Right lobe of liver (tissue), 6 donors: ENCODE measurements around the gene SLC6A11. TPM values are rescaled to one million over a fixed set of nuclear protein-coding genes. Genes with fewer than 3 reads are reported as not detected.

Source experiments
- ATAC-seq, 4 donors: fragments of 200-7000 bp; cut with Tn5 transposase; one replicate each; pipeline ENCODE4 v1.9.1; 2020; ENCODE audit warnings: mild to moderate bottlenecking in 4 of 4, moderate library complexity in 4 of 4
- DNase-seq, 3 donors: peaks; one replicate each; pipeline ENCODE4 v3.0.0-alpha.2; 2020
- H3K27ac ChIP-seq, 3 donors: fragments of 200-600 bp; one replicate each; pipeline ENCODE4 v1.8.0; 2022
- H3K27me3 ChIP-seq, 2 donors: fragments of 200-600 bp; one replicate each; pipeline ENCODE4 v1.8.0; 2022
- H3K36me3 ChIP-seq, 4 donors: fragments of 200-600 bp; sonication (generic) in 1 of 4; one replicate each; pipeline versions ENCODE4 v1.5.1 to v1.8.0; 2017 to 2022; ENCODE audit warnings: control low read depth in 1 of 4
- H3K4me1 ChIP-seq, 4 donors: fragments of 200-600 bp; sonication (generic) in 1 of 4; one replicate each; pipeline versions ENCODE4 v1.5.1 to v1.8.0; 2017 to 2022; ENCODE audit warnings: control low read depth in 1 of 4
- H3K4me3 ChIP-seq, 3 donors: fragments of 200-600 bp; one replicate each; pipeline ENCODE4 v1.8.0; 2022
- H3K9me3 ChIP-seq, 4 donors: fragments of 200-600 bp; sonication (generic) in 1 of 4; one replicate each; pipeline versions ENCODE4 v1.5.1 to v1.8.0; 2017 to 2022; ENCODE audit warnings: control low read depth in 1 of 4
- CTCF ChIP-seq, 4 donors: fragments of 200-600 bp in 3 of 4; fragments of 450-650 bp in 1 of 4; IDR thresholded peaks; one replicate each; pipeline versions ENCODE4 v1.5.1 to v1.8.0; 2016 to 2022; ENCODE audit warnings: antibody characterized with exemption in 4 of 4, mild to moderate bottlenecking in 2 of 4
- POLR2A ChIP-seq: fragments of 450-650 bp; IDR thresholded peaks from one replicate; pipeline ENCODE4 v1.6.1; 2017; ENCODE audit warnings: antibody characterized with exemption, mild to moderate bottlenecking
- WGBS: methylation state at CpG from one replicate; pipeline ENCODE4 v1.1.6; 2018; ENCODE audit warnings: low coverage, low lambda C conversion rate; ENCODE audit not compliant: insufficient coverage; ENCODE audit errors: missing lambda C conversion rate; 5-methylcytosine and 5-hydroxymethylcytosine counted together
- intact Hi-C, 2 donors: fragments of 100-400 bp; cut with DNase I; formaldehyde crosslinking; loops; one replicate each; pipeline versions ENCODE4 v1.11.2 to v1.14.1; 2022
- total RNA-seq, 6 experiments: library from RNA; depleted of rRNA in 2 of 6; stranded (reverse); fragments of >200 nt in 2 of 6; fragmentation: NEBNext Ultra II Directional in 3 of 6; extraction: Animal tissue kit (Norgen Biotek cat#: 25700) in 3 of 6; gene quantifications; one replicate each; pipeline versions ENCODE4 v1.1.0 to v1.2.4, GENCODE V29; 2016 to 2023
- donor health status: DM: no; HTN: yes; CAD: no.
- donor health status: DM: no; HTN: no; CAD: no.
- donor health status: DM: no; HTN: no; CAD: no.
- donor health status: DM: no; HTN: yes; CAD: no.
- donor health status: DM: no; HTN: yes; CAD: no.

Gene SLC6A11
- total RNA-seq, 6 experiments from 2014 or later = 0.06 to 0.42 (median 0.12) TPM; not detected in 1

- TF ChIP-seq CTCF (IDR thresholded peaks at IDR 0.05) (no peak), POLR2A (no peak)
- WGBS = 66% methylated on average over 6 of the region's 10 CpGs
- DNase-seq = no peak
- no peak overlapping the region for H3K4me3 ChIP-seq
- no peak overlapping the region for H3K27ac ChIP-seq
- no peaks in the 10 kb centered on the region for H3K36me3 ChIP-seq
- no peaks in the 10 kb centered on the region for H3K27me3 ChIP-seq
- peaks cover 0 to 14% (median 3%) of the 10 kb centered on the region in 4 donors for H3K4me1 ChIP-seq
- ATAC-seq = no peak
- no peaks in the 10 kb centered on the region for H3K9me3 ChIP-seq
- intact Hi-C loops = no loop called here
Measured at GRCh38 chr3:10977892-10978510, 162.0 kb downstream of the SLC6A11 start.

- peaks cover 0 to 14% (median 4%) of the 10 kb centered on the region in 4 donors for H3K4me1 ChIP-seq
- no peak overlapping the region for H3K4me3 ChIP-seq
- no peaks in the 10 kb centered on the region for H3K36me3 ChIP-seq
- intact Hi-C loops = no loop called here
- TF ChIP-seq CTCF (IDR thresholded peaks at IDR 0.05) (no peak), POLR2A (no peak)
- no peaks in the 10 kb centered on the region for H3K9me3 ChIP-seq
- no peak overlapping the region for H3K27ac ChIP-seq
- 83% methylated on average over 7 of the region's 7 CpGs for WGBS
- ATAC-seq (no peak), DNase-seq (no peak)
- no peaks in the 10 kb centered on the region for H3K27me3 ChIP-seq
Measured at GRCh38 chr3:10978956-10979355, 162.9 kb downstream of the SLC6A11 start.

DNA sequence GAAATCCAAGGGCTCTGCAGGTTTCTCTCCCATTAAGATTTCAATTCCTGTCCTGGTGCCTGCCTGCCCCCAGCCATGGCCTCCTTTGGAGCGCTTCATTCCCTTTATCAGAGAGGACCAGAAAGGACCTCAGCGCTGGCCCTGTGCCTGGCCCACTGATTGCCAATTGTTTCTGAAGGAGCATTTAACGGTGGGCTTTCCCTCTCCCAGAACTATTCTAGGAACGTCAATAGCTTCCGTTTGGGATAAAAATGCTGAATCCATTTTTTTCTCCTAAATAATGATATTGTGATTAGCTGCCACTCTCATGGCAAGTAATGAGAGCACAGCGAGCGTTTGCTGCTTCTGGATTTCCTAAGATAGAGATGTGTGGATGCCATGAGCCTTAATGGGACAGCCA lies 164.3 kb downstream of the SLC6A11 start:
- 72% methylated on average over 6 of the region's 7 CpGs for WGBS
- intact Hi-C loops = no loop called here
- H3K27ac ChIP-seq = no peak overlapping the region
- no peaks in the 10 kb centered on the region for H3K9me3 ChIP-seq
- no peaks in the 10 kb centered on the region for H3K27me3 ChIP-seq
- peaks cover 0 to 14% (median 4%) of the 10 kb centered on the region in 4 donors for H3K4me1 ChIP-seq
- ATAC-seq = no peak
- TF ChIP-seq CTCF (IDR thresholded peaks at IDR 0.05) (no peak), POLR2A (no peak)
- H3K4me3 ChIP-seq = no peak overlapping the region
- no peak for DNase-seq
- H3K36me3 ChIP-seq = no peaks in the 10 kb centered on the region

DNA sequence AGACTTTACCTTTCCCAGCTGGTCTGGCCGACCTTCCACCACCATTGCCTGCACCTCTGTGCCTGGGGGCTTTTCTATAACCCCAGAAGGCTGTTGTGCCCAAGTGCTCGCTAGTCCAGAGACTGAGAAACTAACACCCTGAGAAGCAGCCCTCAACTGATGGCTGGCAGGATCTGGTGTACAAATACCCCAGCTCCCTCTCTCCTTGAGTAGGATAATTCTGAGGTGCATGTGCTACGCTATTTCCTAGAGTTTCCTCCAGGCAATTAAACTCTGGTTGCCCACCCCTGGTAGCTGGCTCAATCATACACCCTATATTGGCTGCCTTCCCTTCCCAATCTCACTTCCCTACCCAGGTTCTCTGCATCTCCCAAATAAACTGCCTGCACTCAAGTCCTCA lies 165.0 kb downstream of the SLC6A11 start:
- H3K4me1 ChIP-seq = peaks cover 0 to 19% (median 5%) of the 10 kb centered on the region in 4 donors
- H3K4me3 ChIP-seq = no peak overlapping the region
- H3K27me3 ChIP-seq = no peaks in the 10 kb centered on the region
- H3K36me3 ChIP-seq = no peaks in the 10 kb centered on the region
- DNase-seq (no peak), ATAC-seq (no peak)
- no peaks in the 10 kb centered on the region for H3K9me3 ChIP-seq
- intact Hi-C loops = no loop called here
- TF ChIP-seq CTCF (IDR thresholded peaks at IDR 0.05) = no peak
- TF ChIP-seq POLR2A = no peak
- no peak overlapping the region for H3K27ac ChIP-seq
- 100% methylated on average over 1 of the region's 3 CpGs for WGBS
